ENCODE data around the gene MEIKIN.

DNA sequence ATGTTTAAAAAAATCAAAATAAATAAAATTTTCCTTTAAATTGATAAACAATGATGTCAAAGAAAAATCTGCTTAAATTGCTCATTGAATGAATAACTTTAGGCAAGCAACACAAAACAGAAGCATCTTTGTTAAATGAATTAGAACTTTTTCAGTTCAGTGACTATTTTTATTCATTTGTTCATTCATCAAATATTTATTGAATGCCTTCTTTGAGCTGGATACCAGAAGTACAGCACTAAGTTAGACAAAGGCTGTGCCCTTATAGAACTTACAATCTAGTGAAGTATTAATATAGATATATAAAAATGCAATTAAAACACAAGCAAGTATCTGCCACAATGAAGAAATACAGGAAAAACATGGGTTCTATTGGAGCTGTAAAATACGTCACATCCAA is 159.4 kb downstream of the MEIKIN start:
- TF ChIP-seq, protein P1, sequence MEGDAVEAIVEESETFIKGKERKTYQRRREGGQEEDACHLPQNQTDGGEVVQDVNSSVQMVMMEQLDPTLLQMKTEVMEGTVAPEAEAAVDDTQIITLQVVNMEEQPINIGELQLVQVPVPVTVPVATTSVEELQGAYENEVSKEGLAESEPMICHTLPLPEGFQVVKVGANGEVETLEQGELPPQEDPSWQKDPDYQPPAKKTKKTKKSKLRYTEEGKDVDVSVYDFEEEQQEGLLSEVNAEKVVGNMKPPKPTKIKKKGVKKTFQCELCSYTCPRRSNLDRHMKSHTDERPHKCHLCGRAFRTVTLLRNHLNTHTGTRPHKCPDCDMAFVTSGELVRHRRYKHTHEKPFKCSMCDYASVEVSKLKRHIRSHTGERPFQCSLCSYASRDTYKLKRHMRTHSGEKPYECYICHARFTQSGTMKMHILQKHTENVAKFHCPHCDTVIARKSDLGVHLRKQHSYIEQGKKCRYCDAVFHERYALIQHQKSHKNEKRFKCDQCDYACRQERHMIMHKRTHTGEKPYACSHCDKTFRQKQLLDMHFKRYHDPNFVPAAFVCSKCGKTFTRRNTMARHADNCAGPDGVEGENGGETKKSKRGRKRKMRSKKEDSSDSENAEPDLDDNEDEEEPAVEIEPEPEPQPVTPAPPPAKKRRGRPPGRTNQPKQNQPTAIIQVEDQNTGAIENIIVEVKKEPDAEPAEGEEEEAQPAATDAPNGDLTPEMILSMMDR (conservative IDR thresholded peaks at IDR 0.05 in 1 of 2, IDR thresholded peaks at IDR 0.05 in 1 of 2; ENCODE audit: low read depth in 1 of 2, low read length in 2 of 2): no peak
- no peak for TF ChIP-seq EZH2 (IDR thresholded peaks at IDR 0.05; ENCODE audit: low read length, missing control alignments)

All from fibroblast of lung (primary cell).